Hematopoietic multipotent progenitor cell (in vitro differentiated cells): ENCODE measurements around the gene CYFIP2. TPM values are rescaled to one million over a fixed set of nuclear protein-coding genes. Genes with fewer than 3 reads are reported as not detected.

Experiments used
- DNase-seq, 3 donors: peaks; one replicate each; pipeline ENCODE4 v3.0.0-alpha.2; 2011 to 2015; ENCODE audit warnings: low read depth in 2 of 3, low spot score in 2 of 3
- total RNA-seq: library from RNA; depleted of rRNA; stranded (reverse); fragments of >200 nt; gene quantifications from one replicate; pipeline ENCODE4 v1.2.3, GENCODE V29; 2012

CYFIP2 gene
- total RNA-seq, 1 donor, result 191 TPM

DNA sequence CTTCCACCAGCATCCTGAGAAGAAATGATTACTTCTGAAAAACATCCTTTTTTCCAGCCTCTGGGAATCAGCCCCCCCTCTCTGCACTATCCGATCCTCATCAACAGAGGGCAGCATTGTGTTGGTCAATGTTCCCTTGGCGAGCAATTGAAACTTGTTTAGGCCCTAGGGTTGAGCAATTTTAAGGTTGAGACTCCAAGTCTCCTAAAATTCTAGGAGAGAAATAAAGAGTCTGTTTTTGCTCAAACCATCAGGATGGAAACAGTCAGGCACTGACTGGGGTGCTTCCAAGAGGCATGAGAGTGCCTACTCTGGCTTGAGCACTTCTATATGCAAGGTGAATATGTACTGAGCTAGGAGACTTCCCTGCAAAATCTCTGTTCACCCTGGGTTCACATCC lies 12.4 kb upstream of the CYFIP2 start:
- DNase-seq, result peak in 2 of 3 donors; percentile 37 to 55

DNA sequence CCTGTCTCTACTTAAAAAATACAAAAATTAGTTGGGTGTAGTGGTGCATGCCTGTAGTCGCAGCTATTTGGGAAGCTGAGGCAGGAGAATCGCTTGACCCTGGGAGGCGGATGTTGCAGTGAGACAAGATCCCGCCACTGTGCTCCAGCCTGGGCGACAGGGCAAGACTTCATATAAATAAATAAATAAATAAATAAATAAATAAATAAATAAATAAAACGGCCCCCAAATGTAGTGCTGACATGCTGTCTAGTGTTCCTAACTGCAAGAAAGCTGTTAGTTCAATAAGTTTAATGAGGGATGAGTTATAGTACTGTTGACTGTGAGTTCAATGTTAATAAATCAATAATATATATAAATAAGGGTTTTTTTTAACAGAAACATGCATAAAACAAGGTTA lies 7.5 kb upstream of the CYFIP2 start:
- no peak for DNase-seq

DNA sequence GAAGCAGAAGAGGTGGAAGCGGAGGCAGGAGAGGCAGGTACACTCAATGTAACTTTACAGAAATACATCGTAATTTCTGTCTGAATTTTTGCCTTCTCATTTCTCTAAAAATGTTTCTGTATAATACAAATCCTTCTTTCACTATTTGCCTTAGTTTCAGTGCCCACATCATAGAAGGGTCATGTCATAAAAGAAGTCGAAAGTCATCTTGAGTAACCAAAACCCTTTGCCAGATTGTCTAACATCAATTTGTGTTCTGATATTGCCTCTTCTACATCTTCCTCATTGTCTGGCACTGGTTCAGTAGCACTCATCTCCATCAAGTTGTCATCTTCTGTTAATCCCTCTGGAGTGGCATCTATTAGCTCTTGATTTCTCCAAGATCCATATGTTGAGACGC lies 6.2 kb upstream of the CYFIP2 start:
- DNase-seq, result no peak

DNA sequence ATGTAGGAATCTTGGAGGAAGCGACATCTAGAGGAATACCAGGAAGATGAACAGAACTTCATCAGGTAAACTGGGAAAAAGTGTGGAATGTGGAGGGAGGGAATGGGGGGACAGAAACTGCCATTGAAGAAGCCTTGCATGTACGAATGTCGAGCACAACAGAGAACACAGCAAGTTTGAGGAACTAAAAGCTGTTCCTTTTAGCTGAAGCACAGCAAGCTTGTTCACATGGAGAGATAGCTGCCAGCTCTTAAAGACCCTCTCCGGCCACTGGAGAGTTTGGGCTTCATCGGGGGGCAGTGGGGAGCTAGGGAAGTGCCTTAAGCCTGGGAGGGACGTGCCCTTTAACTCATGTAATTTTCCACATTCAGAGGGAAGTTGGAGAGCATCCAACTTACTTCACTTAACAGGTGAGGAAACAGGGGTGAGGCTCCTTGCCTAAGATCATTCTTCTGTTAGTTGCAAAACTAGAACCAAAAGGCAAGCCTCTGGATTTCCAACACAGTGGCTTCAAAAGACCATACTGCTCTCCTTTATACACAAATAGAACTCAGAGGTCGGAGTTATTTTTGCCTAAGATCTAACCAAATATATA lies 2.3 kb upstream of the CYFIP2 start:
- DNase-seq, result no peak

DNA sequence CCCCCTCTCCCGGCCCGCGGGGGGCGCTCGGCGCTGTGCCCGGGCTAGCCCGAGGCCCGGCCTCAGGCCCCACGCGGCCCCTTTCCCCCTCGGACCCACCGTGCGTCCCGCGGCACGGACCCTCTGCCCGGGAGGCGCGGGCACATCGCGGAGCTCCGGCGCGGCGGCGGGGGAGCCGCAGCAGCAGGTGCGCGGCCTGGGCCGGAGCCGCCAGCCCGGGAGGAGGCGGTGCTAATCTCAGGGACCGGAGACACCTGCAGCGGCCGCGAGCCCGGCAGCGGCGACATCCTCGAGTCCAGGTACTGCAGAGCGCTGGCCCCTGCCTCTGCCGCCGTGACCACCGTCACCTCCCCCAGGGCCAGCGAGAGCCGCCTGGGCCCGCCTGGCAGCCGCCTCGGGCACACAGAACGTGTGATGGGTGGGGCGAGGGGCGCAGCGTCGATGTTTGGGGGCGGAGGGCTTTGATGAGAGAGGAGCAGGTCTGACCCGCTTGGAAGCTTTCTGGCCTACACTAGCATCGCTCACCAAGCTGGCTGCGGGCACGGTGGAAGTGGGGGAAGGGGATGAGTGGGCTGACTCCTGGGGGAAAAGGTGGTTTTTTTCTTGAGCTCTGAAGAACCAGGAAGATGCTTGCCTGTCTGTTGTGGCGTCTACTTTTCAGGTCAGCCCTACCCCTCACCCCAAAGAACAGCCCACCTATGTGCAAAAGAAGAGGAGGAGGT lies 524 bp downstream of the CYFIP2 start:
- DNase-seq, result peak in 2 of 3 donors; percentile 62 to 70

DNA sequence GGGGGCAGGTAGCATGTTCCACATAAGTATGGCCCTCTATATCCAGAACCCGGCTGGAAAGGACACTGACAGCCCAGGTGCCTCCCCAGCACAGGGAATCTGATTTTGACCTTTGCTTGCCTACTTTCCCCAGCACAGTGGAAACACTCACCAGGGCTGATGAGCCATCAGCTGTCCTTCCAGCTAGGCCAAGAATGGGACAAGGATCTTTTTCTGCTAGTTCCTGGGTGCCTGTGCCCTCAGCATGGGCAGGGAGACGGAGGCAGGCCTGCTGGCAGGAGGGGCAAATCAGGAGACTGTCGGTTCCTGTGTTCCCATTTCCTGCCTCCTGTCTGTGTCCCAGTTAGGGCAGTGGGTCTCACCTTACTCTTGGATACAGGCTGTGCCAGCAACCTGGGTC lies 1.1 kb downstream of the CYFIP2 start:
- no peak for DNase-seq

DNA sequence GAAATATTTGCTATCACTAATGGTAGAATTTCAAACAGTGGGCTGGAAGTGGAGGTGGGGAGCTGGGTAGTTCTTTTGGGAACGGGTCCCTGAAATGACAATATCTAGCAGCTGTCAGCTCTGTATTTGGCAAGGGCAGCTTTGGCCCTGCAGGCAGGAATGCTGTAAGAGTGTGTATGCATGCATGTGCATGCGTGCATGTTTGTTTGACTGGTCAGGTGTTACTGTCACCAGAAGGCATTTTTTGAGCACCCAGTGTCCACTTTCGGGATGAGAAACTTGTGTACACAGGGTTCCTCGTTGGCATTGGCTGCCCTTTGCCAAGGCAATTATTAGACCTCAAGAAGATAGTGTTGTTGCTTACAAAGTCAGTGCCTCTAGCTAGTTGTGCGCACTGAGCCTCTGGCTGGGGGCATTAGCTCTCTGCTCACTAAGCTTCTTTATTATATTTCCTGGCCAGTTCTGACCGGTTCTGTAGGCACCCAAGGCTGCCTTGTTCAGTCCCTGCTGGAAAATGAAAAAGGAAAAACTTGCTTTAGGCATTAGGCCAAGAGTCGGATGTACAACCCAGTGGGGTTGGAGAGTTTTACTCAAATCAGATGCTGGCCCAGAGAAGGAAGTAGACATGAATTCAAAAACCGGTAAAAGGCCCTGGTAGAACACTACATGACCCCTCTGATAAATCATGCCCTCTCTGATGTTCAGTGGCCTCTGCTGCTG lies 2.0 kb downstream of the CYFIP2 start:
- DNase-seq, result no peak

DNA sequence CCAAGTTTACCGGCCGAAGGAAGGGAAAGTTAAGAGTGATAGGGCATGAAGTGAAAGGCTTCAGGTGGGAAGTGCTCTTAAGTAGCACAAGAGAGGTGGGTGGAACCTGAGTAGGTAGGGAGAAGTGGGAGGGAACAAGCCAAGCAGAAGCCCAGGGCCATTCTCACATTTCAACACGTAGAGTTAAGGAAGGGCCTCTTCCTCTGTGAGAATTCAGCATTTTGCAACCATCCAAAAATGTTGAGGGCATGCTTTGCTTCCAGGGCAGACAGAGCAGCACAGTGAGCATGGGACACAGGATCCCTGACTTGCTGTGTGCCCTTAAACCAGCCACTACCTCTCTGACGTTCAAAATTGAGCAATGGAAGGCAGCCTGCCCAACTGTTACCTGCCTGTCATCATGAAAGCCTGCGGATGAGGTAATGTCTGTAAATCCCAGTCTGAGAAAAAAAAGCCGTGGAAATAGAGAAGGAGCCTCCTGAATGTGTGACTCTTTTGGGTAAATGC lies 3.3 kb downstream of the CYFIP2 start:
- no peak for DNase-seq

DNA sequence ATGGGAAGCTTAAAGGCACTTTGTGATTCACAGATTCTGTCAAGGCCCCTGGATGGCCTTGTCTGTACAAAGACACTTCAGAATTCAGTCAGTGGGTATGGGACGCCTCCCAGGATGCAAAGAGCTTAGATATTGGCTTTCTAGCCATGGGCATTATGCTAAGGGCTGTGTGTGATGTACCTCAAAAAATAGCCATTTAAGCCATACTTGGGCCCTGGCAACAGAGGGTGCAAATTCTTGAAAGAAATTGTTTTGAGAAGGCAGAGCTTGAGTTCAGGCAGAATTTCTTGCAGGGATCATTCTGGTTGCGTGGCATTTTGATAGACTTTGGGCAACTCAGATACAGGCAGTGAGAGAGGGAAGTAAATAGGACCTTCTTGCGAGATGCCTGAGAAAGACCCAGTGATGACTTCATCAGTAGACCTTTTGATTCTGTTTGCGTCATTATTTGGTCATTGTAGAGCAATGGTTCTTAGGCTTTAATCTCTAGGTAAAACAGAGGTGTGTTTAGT lies 3.9 kb downstream of the CYFIP2 start:
- no peak for DNase-seq

DNA sequence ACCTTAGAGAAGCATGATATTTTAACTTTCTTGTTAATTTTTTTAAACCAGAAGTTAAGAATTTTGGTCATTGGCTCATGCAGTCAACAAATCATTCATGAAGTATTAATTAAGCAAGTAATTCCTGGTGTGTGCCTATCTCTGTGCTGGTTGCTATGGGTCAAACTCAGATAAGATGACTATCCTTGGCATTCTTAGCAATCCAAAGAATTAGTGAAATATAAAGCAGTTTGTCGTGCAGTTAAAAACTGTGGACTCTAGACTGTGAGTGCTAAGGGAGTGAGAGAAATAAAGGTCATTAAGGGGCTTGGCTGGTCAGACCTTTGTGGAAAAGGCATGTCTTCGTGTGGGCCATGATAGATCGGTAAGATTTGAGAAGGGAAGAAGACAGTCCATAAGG lies 4.8 kb downstream of the CYFIP2 start:
- no peak for DNase-seq

DNA sequence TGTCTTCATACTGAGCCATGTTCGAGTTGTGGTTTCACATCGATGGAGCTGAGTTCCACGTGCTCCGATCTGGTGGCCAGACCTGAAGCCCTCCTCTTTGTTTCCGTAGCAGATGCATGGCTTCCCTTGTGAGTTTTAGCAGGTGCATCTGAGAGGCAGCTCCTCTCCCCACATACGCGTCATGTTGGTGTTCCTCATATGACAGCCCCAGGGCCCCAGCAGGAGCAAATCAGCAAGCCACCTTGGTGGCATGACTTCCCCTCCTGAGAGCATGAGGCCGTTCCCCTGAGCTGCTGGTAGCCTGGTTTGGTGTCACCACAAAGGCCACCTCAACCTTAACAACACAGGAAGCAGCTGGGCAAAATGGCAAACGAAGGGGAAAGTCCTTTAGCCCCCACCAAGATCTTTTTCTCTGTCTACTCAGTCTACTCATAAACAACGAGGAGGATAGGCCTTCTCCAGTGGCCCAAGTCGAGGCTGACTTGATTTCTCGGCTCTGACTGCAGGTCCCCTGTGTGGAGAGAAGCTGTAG lies 5.9 kb downstream of the CYFIP2 start:
- DNase-seq, result peak; percentile 71 to 100 (median 95)

DNA sequence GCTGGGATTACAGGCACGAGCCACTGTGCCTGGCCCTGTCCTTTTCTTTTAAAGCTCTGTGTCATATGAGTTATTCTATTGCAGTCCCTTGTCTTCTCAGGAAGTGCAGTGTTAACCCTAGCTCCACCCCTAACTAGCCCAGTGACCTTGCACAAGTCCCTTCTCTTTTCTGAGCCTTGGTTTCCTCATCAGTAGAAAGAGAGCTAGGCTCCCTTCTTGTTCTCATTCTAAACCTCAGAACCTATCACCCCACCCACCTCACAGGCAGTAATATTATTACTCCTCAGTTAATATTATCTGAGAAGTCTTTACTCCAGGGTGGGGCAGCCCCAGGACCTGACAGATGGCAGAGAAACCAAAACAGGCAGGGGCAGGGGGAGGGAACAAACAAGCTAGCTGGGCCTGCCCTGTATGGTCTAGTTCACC lies 7.2 kb downstream of the CYFIP2 start:
- no peak for DNase-seq

DNA sequence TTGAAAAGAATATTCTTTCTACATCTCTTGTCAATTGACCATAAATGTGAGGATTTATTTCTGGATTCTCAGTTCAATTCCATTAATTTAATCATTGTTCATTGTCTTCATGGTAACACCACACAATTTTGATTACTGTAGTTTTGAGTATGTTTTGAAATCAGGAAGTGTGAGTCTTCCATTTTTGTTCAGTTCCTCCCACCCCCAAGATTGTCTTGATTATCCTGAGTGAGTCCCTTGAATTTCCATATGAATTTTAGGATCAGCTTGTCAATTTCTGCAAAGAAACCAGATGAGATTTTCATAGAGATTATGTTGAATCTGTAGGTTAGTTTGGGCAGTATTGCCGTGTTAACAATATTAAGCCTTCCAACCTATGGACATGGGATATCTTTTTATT lies 9.5 kb downstream of the CYFIP2 start:
- DNase-seq, result no peak

DNA sequence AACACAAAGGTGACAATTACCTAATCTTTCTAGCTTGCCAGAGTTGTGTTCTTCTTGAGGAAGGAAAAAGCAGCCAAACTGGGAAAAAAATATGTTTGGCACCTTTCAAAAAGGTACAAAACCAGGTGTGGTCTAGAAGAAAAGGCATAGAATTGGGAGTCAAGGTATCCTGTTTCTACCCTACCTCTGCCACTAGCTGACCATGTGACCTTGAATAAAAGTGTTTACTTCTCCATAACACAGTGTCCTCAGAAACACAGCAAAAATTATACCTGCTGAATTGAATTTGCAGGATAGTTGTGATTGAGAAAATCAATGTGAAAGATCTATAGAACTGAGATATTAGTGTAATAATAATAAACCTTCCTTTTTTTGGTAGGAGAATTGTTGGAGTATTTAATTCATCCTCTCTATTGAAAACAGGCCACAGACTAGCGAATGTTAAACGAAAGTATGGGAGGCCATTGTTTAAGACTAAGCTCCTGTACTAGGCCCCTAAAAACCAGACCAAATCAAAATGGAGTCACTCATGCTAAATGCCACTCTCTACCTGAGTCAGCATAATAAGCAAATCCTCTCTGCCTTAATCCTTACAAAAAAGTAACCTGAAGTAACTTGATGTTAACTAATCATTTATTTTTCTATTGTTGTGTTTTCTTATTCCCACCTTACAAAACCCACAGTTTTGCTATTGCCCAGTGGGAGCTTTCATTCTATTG lies 12.6 kb downstream of the CYFIP2 start:
- no peak for DNase-seq

DNA sequence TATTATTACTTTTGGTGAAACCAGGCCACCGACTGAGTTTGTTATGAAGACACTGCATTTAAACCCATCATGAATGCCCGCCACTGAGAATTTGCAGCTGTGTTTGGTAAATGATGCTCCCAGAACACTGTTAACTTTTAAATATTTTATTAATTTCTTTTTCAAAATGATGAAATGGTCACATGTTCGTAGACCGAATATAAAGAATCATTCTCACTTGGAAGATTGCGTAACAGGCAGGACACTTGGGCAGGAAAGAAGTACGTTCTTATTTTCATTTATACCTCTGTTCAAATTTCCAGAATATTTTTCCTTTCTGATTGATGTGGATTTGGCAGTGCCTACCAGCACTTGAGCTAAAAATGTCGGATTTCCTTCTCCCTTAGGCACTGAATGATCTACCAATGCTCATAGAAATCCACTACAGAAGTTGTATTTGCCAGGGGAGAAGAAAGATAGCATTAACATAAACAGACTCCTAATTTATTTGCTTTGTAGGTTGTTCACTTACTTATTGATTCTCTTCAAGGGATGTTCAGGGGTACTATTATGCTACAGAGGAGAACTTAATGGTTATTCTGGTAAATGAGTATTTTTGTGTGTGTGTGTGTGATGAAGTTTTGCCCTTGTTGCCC lies 13.8 kb downstream of the CYFIP2 start:
- no peak for DNase-seq

DNA sequence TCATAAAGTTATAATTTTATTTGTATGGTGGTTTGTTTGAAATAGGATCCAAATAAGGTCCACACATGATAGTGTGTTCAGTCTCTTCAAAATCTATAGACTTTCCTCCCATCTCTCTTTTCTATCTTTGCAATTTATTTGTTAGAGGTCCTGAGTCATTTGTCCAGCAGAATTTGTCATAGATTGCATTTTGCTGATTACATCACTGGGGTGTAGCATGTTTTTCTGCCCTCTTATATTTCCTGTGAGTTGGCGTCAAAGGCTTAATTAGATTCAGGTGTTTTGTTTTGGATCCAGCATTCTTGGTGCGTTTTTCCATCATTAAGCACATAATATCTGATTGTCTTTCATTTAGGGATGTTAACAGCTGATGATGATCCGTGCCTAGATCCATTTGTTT lies 15.0 kb downstream of the CYFIP2 start:
- DNase-seq, result no peak

DNA sequence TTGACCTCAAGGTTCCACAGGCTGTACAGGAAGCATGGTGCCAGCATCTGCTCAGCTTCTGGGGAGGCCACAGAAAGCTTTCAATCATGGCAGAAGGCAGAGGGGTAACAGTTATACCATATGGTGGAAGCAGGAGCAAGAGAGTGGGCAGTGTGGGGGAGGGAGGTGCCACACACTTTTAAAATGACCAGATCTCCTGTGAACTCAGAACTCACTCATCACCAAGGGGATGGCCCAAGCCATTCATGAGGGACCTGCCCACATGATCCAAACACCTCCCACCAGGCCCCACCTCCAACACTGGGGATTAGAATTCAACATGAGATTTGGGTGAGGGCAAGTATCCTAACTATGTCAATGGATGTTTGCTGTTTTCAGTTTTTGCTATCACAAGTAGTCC lies 16.2 kb downstream of the CYFIP2 start:
- no peak for DNase-seq

DNA sequence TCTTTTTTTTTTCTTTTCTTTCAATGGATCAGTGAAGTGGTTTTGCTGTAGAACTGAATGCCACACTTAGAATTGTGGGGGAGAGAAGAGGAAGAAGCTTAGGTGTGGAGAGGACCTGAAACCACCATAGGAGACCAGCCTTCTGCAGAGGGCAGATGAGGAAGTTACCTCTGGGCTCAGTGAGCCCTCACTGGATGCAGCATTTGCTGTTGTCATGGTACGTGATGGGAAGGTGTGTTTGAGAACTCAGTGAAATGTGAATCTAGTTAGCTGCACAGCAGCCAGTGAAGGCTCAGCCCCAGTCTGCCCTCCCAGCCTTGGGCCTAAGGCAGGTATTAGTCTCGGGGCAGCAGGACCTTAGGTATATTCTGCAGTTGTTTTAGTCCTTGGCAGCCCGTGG lies 17.5 kb downstream of the CYFIP2 start:
- DNase-seq, result peak in 1 of 3 donors; percentile 64

DNA sequence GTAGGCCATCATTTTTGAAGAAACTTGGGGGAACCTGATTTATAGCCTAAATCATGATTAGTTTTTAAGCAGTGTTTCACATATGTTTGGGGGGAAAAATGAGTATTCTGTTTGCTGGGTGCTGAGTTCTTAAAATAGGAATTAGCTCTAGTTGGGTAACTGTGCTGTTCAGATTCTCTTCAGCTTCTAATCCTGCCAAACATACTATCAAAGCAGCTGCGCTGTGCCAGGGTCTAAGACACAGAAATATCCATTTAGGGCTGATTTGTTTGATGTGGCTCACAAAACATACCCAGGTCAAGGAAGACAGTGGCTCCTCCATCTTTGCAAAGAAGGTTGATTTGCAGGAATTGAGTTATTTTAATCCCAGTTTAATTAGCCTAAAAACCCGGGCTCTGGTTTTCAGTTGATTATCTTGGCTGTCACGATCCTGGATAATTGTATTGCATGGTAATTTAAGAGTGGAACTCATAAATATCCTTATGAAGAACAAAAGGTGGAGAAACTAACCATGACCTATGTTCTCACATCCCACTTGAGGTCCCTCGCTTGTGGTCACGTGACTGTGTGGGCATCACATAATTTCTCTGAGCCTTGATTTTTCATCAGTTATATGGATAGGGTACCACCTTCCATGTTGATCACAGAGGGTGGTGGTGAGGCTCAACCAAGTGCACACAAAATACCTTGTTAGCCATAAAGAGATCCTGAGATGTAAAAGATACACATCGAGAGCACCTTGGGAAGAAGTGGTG lies 18.7 kb downstream of the CYFIP2 start:
- no peak for DNase-seq
